ENCODE data around the gene CADM2.

The CADM2 gene

DNA sequence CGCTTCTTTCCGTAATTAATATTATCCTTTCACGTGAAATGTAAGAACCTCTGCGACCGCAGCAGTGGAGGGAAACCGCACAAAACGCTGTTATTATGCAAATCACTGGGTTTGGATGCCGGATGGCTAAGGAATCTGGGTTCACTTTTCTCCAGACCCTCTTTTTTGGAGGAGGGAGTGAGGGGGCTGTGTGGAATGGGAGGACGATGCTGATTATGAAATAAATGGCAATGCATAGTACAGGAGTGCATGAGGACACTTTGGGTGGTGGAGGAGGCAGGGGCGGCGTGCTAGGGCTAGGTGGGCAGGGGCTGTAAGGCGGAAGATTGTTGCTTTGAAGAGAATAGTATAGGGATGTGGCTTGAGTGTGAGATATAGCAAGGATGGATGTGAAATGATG, 1.8 kb downstream of the CADM2 start:
- H3K4me3 ChIP-seq (ENCODE audit: low read length): no peak overlapping the region
- no peak for TF ChIP-seq CTCF (IDR thresholded peaks at IDR 0.05; ENCODE audit: insufficient read depth, low read depth, low read length, missing control alignments)
- no peak for DNase-seq (ENCODE audit: low read depth)

GRCh38 chr3:84961011-84961410, 2.2 kb downstream of the CADM2 start:
- TF ChIP-seq CTCF (IDR thresholded peaks at IDR 0.05; ENCODE audit: insufficient read depth, low read depth, low read length, missing control alignments): no peak
- H3K4me3 ChIP-seq (ENCODE audit: low read length): no peak overlapping the region
- DNase-seq (ENCODE audit: low read depth): no peak

DNA sequence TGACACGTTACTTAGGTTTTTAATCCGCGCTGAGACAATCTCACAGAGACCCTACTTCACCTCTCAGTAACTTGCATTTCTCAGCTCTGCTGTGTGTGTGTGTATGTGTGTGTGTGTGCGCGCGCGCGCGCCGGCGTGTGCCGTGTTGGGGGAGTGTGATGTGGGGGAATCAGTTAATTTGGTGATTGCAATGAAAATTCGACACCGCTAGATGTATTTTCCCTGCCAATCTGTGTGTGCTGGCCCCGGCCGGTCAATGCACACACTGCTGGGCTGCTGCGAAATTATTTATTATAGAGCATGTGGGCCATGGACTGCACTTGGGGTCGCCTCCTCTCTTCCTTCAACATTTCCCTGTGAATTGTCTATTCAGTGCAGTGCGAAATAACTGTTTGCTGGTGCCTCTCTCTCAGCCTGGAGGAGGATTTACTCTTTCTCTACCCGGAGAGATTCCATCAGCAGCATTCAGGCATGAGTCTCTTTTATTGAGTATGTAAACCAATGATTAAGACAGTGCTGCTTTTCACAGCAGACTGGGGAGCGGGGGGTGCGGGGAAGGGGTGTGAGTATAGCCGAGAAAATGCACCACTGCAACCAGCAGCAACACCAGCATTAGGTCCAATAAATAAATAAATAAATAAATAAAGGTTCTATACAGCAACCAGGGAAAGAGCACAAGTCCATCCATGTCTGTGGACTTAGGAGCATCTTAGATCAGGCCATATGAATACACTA, 2.9 kb downstream of the CADM2 start:
- TF ChIP-seq CTCF (IDR thresholded peaks at IDR 0.05; ENCODE audit: insufficient read depth, low read depth, low read length, missing control alignments): no peak
- H3K4me3 ChIP-seq (ENCODE audit: low read length): no peak overlapping the region

GRCh38 chr3:84962415-84962814, 3.6 kb downstream of the CADM2 start:
- H3K4me3 ChIP-seq (ENCODE audit: low read length): no peak overlapping the region
- no peak for DNase-seq (ENCODE audit: low read depth)
- TF ChIP-seq CTCF (IDR thresholded peaks at IDR 0.05; ENCODE audit: insufficient read depth, low read depth, low read length, missing control alignments): no peak

More for the DNA sequence above, 2.9 kb downstream of the CADM2 start:
- no peak for DNase-seq (ENCODE audit: low read depth)

- no peak overlapping the region for H3K4me3 ChIP-seq (ENCODE audit: low read length)
- no peak for DNase-seq (ENCODE audit: low read depth)
- no peak for TF ChIP-seq CTCF (IDR thresholded peaks at IDR 0.05; ENCODE audit: insufficient read depth, low read depth, low read length, missing control alignments)
These were observed 4.3 kb downstream of the CADM2 start for GRCh38 chr3:84963137-84963536.

DNA sequence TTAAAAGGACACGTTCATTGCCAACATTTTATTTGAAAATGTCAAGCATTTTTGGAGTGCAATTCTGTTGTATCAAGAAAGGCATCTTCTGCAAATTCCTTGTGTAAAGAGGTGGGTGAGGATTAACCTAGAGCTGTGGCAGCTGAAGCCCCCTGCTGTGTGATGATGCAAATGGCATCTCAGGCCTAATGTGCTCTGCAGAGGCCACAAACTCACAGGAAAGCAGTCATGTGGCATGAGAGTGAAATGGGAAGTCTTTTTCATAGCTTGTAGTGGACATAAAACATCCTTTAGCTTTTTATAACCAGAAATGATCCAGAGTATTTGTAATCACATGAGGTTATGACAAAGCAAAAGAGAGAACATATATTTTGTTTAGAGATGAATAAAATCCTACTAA, 6.4 kb downstream of the CADM2 start:
- H3K4me3 ChIP-seq (ENCODE audit: low read length): no peak overlapping the region
- TF ChIP-seq CTCF (IDR thresholded peaks at IDR 0.05; ENCODE audit: insufficient read depth, low read depth, low read length, missing control alignments): no peak
- DNase-seq (ENCODE audit: low read depth): no peak
